GM18868 (cell line): Measurements from ENCODE around the gene RNF212.

ENCODE experiments used
- ATAC-seq: cut with Tn5 transposase; IDR thresholded peaks from one replicate; pipeline ENCODE4 v1.9.1; 2021; ENCODE audit warnings: mild to moderate bottlenecking, moderate library complexity; ENCODE audit not compliant: unreplicated experiment

The RNF212 gene

GRCh38 chr4:1115528-1116293, 2.3 kb upstream of the RNF212 start:
- ATAC-seq, result no peak

GRCh38 chr4:1112821-1113182, 562 bp downstream of the RNF212 start:
- no peak for ATAC-seq

GRCh38 chr4:1112174-1112820, 1.1 kb downstream of the RNF212 start:
- ATAC-seq, result no peak

GRCh38 chr4:1111259-1111809, 2.0 kb downstream of the RNF212 start:
- ATAC-seq, result no peak

- ATAC-seq, result no peak
Observed at GRCh38 chr4:1109898-1110506, 3.4 kb downstream of the RNF212 start.

- ATAC-seq, result no peak
Observed at GRCh38 chr4:1109333-1109732, 4.0 kb downstream of the RNF212 start.

GRCh38 chr4:1105662-1106061, 7.7 kb downstream of the RNF212 start:
- ATAC-seq, result no peak

- no peak for ATAC-seq
Observed at GRCh38 chr4:1105067-1105466, 8.3 kb downstream of the RNF212 start.

- ATAC-seq, result no peak
Observed at GRCh38 chr4:1104647-1105046, 8.7 kb downstream of the RNF212 start.

- ATAC-seq, result no peak
Observed at GRCh38 chr4:1099684-1100335, 13.6 kb downstream of the RNF212 start.

- ATAC-seq, result no peak
Observed at GRCh38 chr4:1099270-1099669, 14.1 kb downstream of the RNF212 start.

GRCh38 chr4:1098311-1098925, 14.9 kb downstream of the RNF212 start:
- ATAC-seq, result no peak

GRCh38 chr4:1097553-1097952, 15.8 kb downstream of the RNF212 start:
- no peak for ATAC-seq

- no peak for ATAC-seq
Observed at GRCh38 chr4:1096841-1097240, 16.5 kb downstream of the RNF212 start.

GRCh38 chr4:1094336-1094690, 19.1 kb downstream of the RNF212 start:
- no peak for ATAC-seq

- no peak for ATAC-seq
Observed at GRCh38 chr4:1093391-1094335, 19.7 kb downstream of the RNF212 start.

- ATAC-seq, result no peak
Observed at GRCh38 chr4:1092983-1093361, 20.4 kb downstream of the RNF212 start.

GRCh38 chr4:1092026-1092982, 21.1 kb downstream of the RNF212 start:
- no peak for ATAC-seq

- ATAC-seq, result no peak
Observed at GRCh38 chr4:1091561-1091995, 21.8 kb downstream of the RNF212 start.
